Measurements from ENCODE around the gene TPM2. TPM values are rescaled to one million over a fixed set of nuclear protein-coding genes. Genes with fewer than 3 reads are reported as not detected.

The TPM2 gene
- total RNA-seq, 2 donors from 2014 or later, result 599 to 915 TPM

- DNase-seq (ENCODE audit: low spot score), result no peak
- Histone ChIP-seq H3K27me3 (no peaks in the 10 kb centered on the region), H3K4me3 (no peak overlapping the region), H3K9me3 (no peaks in the 10 kb centered on the region), H3K36me3 (peaks cover 47% of the 10 kb centered on the region), H3K27ac (peak overlapping the region in 1 of 2 donors; percentile 98), H3K4me1 (peaks cover 0 to 36% of the 10 kb centered on the region in 2 donors)
- TF ChIP-seq CTCF (IDR thresholded peaks at IDR 0.05), result no peak
Observed at GRCh38 chr9:35734096-35734495, 44.4 kb upstream of the TPM2 start.

- Histone ChIP-seq H3K27me3 (no peaks in the 10 kb centered on the region), H3K27ac (peak overlapping the region; percentile 96 to 98), H3K4me3 (peak overlapping the region; percentile 78 to 97), H3K4me1 (peaks cover 0 to 48% of the 10 kb centered on the region in 2 donors), H3K9me3 (no peaks in the 10 kb centered on the region), H3K36me3 (peaks cover 36% of the 10 kb centered on the region)
- TF ChIP-seq CTCF (IDR thresholded peaks at IDR 0.05), result no peak
- no peak for DNase-seq (ENCODE audit: low spot score)
Observed at GRCh38 chr9:35732800-35733541, 43.2 kb upstream of the TPM2 start.

- peak within 1 kb of the TSS; percentile 96 to 98 for H3K27ac ChIP-seq
- no peak for TF ChIP-seq CTCF (IDR thresholded peaks at IDR 0.05)
- H3K4me1 ChIP-seq, result peaks cover 0 to 54% of the 10 kb centered on the region in 2 donors
Observed at GRCh38 chr9:35732185-35732799, 42.6 kb upstream of the TPM2 start, which contains the start of the genes CREB3 and TLN1. CREB3 (plus strand) TSS chr9:35732666; CDS start chr9:35732773, 107 bp downstream. TLN1 (minus strand) TSS chr9:35732195; CDS start chr9:35725694, 6,501 bp downstream.

GRCh38 chr9:35731415-35732184, 41.9 kb upstream of the TPM2 start:
- H3K36me3 ChIP-seq, result peaks cover 22% of the 10 kb centered on the region
- H3K27ac ChIP-seq, result peak overlapping the region; percentile 96 to 98
- DNase-seq (ENCODE audit: low spot score), result peak; percentile 72
- no peaks in the 10 kb centered on the region for H3K27me3 ChIP-seq
- TF ChIP-seq CTCF (IDR thresholded peaks at IDR 0.05), result no peak
- no peaks in the 10 kb centered on the region for H3K9me3 ChIP-seq
- peaks cover 0 to 61% of the 10 kb centered on the region in 2 donors for H3K4me1 ChIP-seq
- H3K4me3 ChIP-seq, result peak overlapping the region; percentile 78 to 97

More at GRCh38 chr9:35732185-35732799, 42.6 kb upstream of the TPM2 start, which contains the start of the genes CREB3 and TLN1:
- Histone ChIP-seq H3K4me3 (peak within 1 kb of the TSS; percentile 78 to 97), H3K9me3 (no peaks in the 10 kb centered on the region), H3K27me3 (no peaks in the 10 kb centered on the region), H3K36me3 (peaks cover 29% of the 10 kb centered on the region)
- DNase-seq (ENCODE audit: low spot score), result peak; percentile 99

- Histone ChIP-seq H3K27ac (peak overlapping the region; percentile 96 to 98), H3K36me3 (peaks cover 17% of the 10 kb centered on the region), H3K4me1 (peaks cover 0 to 73% of the 10 kb centered on the region in 2 donors), H3K4me3 (peak overlapping the region; percentile 78 to 97), H3K9me3 (no peaks in the 10 kb centered on the region), H3K27me3 (no peaks in the 10 kb centered on the region)
- no peak for DNase-seq (ENCODE audit: low spot score)
- TF ChIP-seq CTCF (IDR thresholded peaks at IDR 0.05), result no peak
Observed at GRCh38 chr9:35730486-35730854, 40.7 kb upstream of the TPM2 start.

Data from right atrium auricular region (tissue), 2 donors.